Tongue (tissue), 2 donors: Measurements from ENCODE around the gene EIF3A. TPM values are rescaled to one million over a fixed set of nuclear protein-coding genes. Genes with fewer than 3 reads are reported as not detected.
A peak's percentile ranks its signal among the peaks of the same experiment; 100 is the strongest.
"Not testable (repeated sequence)": the region's sequence is repeated elsewhere in the genome, so short reads cannot be mapped to it uniquely, and the experiment has no call there.

ENCODE experiments used
- DNase-seq: peaks from one replicate; pipeline ENCODE4 v3.0.0-alpha.2; 2015
- total RNA-seq: library from RNA; depleted of rRNA; stranded (reverse); fragments of >200 nt; gene quantifications from one replicate; pipeline ENCODE4 v1.2.3, GENCODE V29; 2014

The EIF3A gene
- total RNA-seq, 1 donor from 2014 or later, result 123 TPM

- no peak for DNase-seq
Observed at GRCh38 chr10:119042169-119042568, 38.4 kb downstream of the EIF3A start.

GRCh38 chr10:119041326-119041725 is 39.3 kb downstream of the EIF3A start:
- DNase-seq, result no peak

- no peak for DNase-seq
Observed at GRCh38 chr10:119039161-119039560, 41.5 kb downstream of the EIF3A start.

- DNase-seq, result peak; percentile 39
Observed at GRCh38 chr10:119031496-119032059, 49.0 kb downstream of the EIF3A start.

GRCh38 chr10:119030421-119031250 is 50.0 kb downstream of the EIF3A start:
- DNase-seq, result peak; percentile 51

GRCh38 chr10:119029613-119030420 is 50.8 kb downstream of the EIF3A start, which contains the start of gene NANOS1:
Gene NANOS1 (plus strand): TSS chr10:119029714. CDS start chr10:119029802, 88 bp downstream.
- DNase-seq, result peak; percentile 31

- DNase-seq, result peak; percentile 96
Observed at GRCh38 chr10:119028900-119029612, 51.6 kb downstream of the EIF3A start.

- DNase-seq, result not testable (repeated sequence)
Observed at GRCh38 chr10:119028445-119028899, 52.1 kb downstream of the EIF3A start.

- peak; percentile 21 for DNase-seq
Observed at GRCh38 chr10:119026301-119027110, 54.1 kb downstream of the EIF3A start.

- DNase-seq, result peak; percentile 26
Observed at GRCh38 chr10:119025776-119026175, 54.8 kb downstream of the EIF3A start.

GRCh38 chr10:119025336-119025735 is 55.3 kb downstream of the EIF3A start:
- peak; percentile 46 for DNase-seq

- DNase-seq, result no peak
Observed at GRCh38 chr10:119024882-119025281, 55.7 kb downstream of the EIF3A start.

GRCh38 chr10:119023553-119023868 is 57.1 kb downstream of the EIF3A start:
- no peak for DNase-seq

GRCh38 chr10:119022846-119023552 is 57.6 kb downstream of the EIF3A start:
- no peak for DNase-seq

GRCh38 chr10:119020627-119020946 is 60.0 kb downstream of the EIF3A start:
- no peak for DNase-seq

GRCh38 chr10:119007211-119007574 is 73.4 kb downstream of the EIF3A start:
- DNase-seq, result no peak

- DNase-seq, result peak; percentile 58
Observed at GRCh38 chr10:119006451-119007210, 74.0 kb downstream of the EIF3A start.

GRCh38 chr10:119005362-119006043 is 75.1 kb downstream of the EIF3A start:
- DNase-seq, result no peak

- no peak for DNase-seq
Observed at GRCh38 chr10:119003572-119004289, 76.9 kb downstream of the EIF3A start.
